NCI-H2196 treated with DMSO at 0.1 percent for 48 hours (cell line): ENCODE data around the gene PSME3.
"Not testable (repeated sequence)": the region's sequence is repeated elsewhere in the genome, so short reads cannot be mapped to it uniquely, and the experiment has no call there.

ENCODE experiments used
- DNase-seq: peaks from one replicate; lab custom pipeline; 2025; ENCODE audit not compliant: unreplicated experiment; lab: John Stamatoyannopoulos, UW

The PSME3 gene

GRCh38 chr17:42849451-42850181 is 16.4 kb downstream of the PSME3 start:
- DNase-seq: no peak

- DNase-seq: no peak
Observed at GRCh38 chr17:42850954-42851353, 17.8 kb downstream of the PSME3 start, which contains the start of gene AOC3. TSS of gene AOC3 (plus strand) at chr17:42851199. CDS start at chr17:42851344, 145 bp downstream.

GRCh38 chr17:42851371-42852240 is 18.4 kb downstream of the PSME3 start:
- DNase-seq: not testable (repeated sequence)

GRCh38 chr17:42852351-42852750 is 19.2 kb downstream of the PSME3 start:
- DNase-seq: no peak

- no peak for DNase-seq
Observed at GRCh38 chr17:42853004-42853403, 19.8 kb downstream of the PSME3 start.

- no peak for DNase-seq
Observed at GRCh38 chr17:42853597-42853967, 20.4 kb downstream of the PSME3 start.

GRCh38 chr17:42853968-42854790 is 21.0 kb downstream of the PSME3 start:
- DNase-seq: no peak

- DNase-seq: no peak
Observed at GRCh38 chr17:42855048-42855596, 21.9 kb downstream of the PSME3 start.

DNA sequence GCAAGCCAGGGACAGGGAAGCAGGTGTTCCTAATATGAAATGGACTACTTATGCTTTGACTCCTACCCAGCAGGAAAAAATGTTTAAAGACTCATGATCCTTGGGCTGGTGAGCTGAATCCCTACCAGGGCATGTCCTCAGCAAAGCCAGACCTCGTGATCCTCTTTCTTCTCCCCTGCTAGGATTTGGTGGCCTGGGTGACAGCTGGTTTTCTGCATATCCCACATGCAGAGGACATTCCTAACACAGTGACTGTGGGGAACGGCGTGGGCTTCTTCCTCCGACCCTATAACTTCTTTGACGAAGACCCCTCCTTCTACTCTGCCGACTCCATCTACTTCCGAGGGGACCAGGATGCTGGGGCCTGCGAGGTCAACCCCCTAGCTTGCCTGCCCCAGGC is 22.9 kb downstream of the PSME3 start:
- not testable (repeated sequence) for DNase-seq

GRCh38 chr17:42856516-42856915 is 23.3 kb downstream of the PSME3 start:
- not testable (repeated sequence) for DNase-seq

DNA sequence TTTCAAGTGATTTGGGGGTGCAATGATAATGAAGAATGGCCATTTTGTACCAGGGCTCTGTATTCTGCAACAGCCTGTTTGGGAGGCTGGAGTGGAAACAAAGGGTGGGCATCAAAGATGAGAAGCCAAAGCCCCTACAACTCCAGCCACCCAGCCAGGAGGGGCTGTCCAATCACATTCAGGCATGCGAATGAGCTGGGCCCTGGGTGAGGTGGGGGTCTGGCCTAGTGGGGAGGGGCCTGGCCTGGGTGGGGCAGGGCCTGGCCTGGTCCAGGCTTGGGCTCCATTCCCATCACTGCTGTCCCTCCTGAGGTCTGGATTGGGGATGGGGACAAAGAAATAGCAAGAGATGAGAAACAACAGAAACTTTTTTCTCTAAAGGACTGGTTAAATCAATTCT is 24.2 kb downstream of the PSME3 start:
- DNase-seq: no peak

- DNase-seq: no peak
Observed at GRCh38 chr17:42865638-42866094, 32.5 kb downstream of the PSME3 start.

GRCh38 chr17:42866216-42866615 is 33.0 kb downstream of the PSME3 start:
- no peak for DNase-seq

DNA sequence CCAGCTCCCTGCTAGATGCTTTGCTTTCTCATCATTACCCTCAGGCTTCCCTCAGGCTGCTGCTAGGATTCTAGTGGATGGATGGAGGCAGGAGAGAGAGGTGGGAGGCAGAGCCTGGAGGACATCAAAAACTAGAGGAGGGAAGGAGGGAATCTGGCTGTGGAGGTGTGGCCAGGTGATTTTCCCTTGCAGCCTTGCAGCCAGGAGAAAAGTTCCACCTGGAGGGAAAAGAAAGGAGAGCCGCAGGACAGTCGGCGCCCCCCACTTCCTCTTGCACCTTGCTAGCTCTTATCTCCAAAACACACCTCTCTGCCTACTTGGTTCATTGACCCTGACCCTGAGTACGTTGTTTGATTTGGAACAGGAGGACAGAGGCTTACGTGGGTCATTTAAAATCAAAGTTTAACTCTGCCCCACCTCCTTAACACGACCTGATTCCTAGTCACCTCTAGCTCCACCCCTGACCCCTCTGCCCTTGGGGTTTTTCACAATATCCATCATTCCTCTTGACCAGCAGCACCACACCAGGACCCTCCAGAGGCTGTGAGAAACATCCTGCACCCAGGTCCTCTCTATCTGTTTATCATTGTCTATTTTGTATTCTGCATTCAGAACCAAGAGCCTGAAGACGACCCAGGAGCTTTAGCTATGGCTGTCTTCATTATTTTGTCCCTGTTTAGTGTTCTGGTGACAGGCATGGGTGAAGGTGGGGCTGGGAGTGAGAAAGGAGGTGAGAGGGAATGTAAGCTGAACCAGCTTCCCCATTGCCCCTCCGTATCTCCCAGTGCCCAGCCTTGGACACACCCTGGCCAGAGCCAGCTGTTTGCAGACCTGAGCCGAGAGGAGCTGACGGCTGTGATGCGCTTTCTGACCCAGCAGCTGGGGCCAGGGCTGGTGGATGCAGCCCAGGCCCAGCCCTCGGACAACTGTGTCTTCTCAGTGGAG is 33.7 kb downstream of the PSME3 start:
- no peak for DNase-seq

DNA sequence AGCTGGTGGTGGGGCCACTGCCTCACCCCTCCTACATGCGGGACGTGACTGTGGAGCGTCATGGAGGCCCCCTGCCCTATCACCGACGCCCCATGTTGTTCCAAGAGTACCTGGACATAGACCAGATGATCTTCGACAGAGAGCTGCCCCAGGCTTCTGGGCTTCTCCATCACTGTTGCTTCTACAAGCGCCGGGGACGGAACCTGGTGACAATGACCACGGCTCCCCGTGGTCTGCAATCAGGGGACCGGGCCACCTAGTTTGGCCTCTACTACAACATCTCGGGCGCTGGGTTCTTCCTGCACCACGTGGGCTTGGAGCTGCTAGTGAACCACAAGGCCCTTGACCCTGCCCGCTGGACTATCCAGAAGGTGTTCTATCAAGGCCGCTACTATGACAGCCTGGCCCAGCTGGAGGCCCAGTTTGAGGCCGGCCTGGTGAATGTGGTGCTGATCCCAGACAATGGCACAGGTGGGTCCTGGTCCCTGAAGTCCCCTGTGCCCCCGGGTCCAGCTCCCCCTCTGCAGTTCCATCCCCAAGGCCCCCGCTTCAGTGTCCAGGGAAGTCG is 34.6 kb downstream of the PSME3 start:
- not testable (repeated sequence) for DNase-seq

DNA sequence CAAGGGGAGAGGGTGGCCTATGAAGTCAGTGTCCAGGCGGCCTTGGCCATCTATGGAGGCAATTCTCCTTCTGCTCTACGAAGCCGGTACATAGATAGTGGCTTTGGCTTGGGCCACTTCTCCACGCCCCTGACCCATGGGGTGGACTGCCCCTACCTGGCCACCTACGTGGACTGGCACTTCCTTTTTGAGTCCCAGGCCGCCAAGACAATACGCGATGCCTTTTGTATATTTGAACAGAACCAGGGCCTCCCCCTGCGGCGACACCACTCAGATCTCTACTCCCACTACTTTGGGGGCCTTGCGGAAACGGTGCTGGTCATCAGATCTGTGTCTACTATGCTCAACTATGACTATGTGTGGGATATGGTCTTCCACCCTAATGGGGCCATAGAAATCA is 35.1 kb downstream of the PSME3 start:
- no peak for DNase-seq

DNA sequence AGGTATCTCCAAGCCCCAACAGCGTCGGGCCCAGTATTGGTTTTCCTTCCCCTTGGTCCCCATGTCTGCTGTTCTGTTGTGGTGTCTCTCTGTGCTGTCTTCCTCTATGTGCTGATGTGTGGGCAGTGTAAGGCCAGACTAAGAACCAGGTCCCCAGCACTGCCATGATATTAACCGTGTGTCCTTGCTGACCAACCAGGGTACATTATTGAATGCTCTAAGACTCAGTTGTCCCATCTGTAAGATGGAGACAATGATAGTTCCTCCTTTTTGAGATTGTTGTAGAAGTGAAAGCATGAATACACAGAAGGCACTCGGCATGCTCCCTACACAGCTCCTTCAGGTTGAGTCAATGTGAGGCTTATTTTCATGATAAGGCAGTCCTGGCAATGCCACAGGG is 38.5 kb downstream of the PSME3 start:
- no peak for DNase-seq

DNA sequence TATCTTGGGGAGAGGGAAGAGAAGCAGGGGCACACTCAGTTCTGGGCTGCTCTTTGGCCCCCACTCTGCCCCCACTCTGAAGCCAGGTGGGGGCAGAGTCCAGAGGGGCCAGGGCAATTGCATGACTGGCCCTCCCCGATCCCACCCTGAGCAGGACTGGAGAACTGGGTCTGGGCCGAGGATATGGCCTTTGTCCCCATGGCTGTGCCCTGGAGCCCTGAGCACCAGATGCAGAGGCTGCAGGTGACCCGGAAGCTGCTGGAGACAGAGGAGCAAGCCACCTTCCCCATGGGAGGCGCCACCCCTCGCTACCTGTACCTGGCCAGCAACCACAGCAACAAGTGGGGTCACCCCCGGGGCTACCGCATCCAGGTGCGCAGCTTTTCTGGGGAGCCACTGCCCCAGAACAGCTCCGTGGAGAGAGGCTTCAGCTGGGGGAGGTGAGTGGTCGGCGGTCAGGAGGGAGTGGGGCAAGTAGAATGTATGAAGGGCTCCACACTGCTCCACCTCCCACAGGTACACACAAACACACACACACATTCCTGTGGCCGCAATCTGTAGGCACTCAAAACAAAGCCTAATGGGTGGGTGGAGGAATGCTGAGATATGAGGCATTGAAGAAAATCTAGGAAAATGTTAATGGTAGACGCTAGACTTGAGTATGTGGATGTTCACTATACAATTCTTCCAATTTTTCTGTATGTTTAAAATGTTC is 39.2 kb downstream of the PSME3 start:
- DNase-seq: no peak

DNA sequence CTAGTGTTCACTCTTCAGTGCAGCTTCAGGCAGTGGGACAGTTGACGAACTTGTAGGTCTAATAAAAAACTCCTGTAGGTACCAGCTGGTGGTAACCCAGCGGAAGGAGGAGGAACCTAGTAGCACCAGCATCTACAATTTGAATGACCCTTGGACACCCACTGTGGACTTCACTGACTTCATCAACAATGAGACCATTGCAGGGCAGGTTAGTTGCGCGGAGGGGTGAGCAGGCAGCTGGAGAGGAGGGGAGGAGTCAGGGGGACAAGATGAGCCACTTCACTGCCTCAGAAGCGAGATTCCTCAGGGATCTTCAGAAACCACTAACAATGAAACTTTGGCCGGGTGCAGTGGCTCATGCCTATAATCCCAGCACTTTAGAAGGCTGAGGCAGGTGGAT is 40.1 kb downstream of the PSME3 start:
- DNase-seq: no peak
